ENCODE data around the gene TDO2.
"Not testable (repeated sequence)": the region's sequence is repeated elsewhere in the genome, so short reads cannot be mapped to it uniquely, and the experiment has no call there.

Gene TDO2

DNA sequence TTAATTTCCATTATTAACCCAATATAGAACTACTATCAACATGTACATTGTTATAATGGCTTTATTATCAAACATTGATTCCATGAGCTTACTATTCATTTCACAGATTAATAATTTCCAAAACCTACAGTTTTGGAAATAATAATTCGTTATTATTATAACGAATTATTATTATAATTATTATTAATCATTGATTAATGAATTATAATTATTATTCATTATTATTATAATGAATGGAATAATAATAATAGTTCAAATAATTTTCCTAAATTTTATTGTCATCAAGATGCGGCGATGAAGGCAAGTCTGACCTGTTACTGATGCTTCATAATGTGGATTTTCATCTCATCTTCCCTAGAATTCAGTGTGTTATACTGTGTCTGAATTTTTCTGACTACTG, 28.1 kb downstream of the TDO2 start:
- H3K9me2 ChIP-seq (replicated peaks; ENCODE audit: low read depth, low read length), result no peaks in the 10 kb centered on the region
- no peak overlapping the region for H3K9ac ChIP-seq (ENCODE audit: low read depth, low read length, poor library complexity, severe bottlenecking)
- H2AFZ ChIP-seq (ENCODE audit: low read length), result no peak overlapping the region
- no peak overlapping the region for H3K4me3 ChIP-seq (ENCODE audit: low read length, poor library complexity, severe bottlenecking)
- H3K79me2 ChIP-seq (ENCODE audit: insufficient read depth, low read length), result no peaks in the 10 kb centered on the region
- no peaks in the 10 kb centered on the region for H3K9me3 ChIP-seq (ENCODE audit: insufficient read depth, low read depth, low read length)
- TF ChIP-seq EZH2phosphoT487 (IDR thresholded peaks at IDR 0.05; ENCODE audit: borderline replicate concordance) (no peak), CTCF (conservative IDR thresholded peaks at IDR 0.05; ENCODE audit: low read length) (no peak)
- no peaks in the 10 kb centered on the region for H4K20me1 ChIP-seq (ENCODE audit: insufficient read depth, low read length, poor library complexity, severe bottlenecking)
- no peaks in the 10 kb centered on the region for H3K4me1 ChIP-seq (ENCODE audit: insufficient read depth, low read length, poor library complexity, severe bottlenecking)
- no peaks in the 10 kb centered on the region for H3K36me3 ChIP-seq (ENCODE audit: insufficient read depth, low read length)
- no peaks in the 10 kb centered on the region for H3K27me3 ChIP-seq (ENCODE audit: insufficient read depth, low read length, poor library complexity, severe bottlenecking)
- H3K4me2 ChIP-seq (ENCODE audit: low read depth, low read length, poor library complexity, severe bottlenecking), result no peak overlapping the region
- no peaks in the 10 kb centered on the region for H3F3A ChIP-seq (ENCODE audit: low read depth)

DNA sequence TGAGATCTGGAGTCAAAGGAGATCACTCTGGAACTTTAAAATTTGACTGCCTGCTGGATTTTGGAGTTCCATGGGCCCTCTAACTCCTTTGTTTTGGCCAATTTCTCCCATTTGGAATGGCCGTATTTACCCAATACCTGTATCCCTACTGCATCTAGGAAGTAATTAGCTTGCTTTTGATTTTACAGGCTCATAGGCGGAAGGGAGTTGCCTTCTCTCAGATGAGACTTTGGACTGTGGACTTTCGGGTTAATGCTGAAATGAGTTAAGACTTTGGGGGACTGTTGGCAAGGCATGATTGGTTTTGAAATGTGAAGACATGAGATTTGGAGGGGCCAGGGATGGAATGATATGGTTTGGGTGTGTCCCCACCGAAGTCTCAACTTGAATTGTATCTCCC, 31.1 kb downstream of the TDO2 start:
- H3K9me2 ChIP-seq (replicated peaks; ENCODE audit: low read depth, low read length); H3K4me1 ChIP-seq (ENCODE audit: insufficient read depth, low read length, poor library complexity, severe bottlenecking); H3K9me3 ChIP-seq (ENCODE audit: insufficient read depth, low read depth, low read length); H3K27me3 ChIP-seq (ENCODE audit: insufficient read depth, low read length, poor library complexity, severe bottlenecking); H2AFZ ChIP-seq (ENCODE audit: low read length); H3K9ac ChIP-seq (ENCODE audit: low read depth, low read length, poor library complexity, severe bottlenecking); H3K4me3 ChIP-seq (ENCODE audit: low read length, poor library complexity, severe bottlenecking); H3K79me2 ChIP-seq (ENCODE audit: insufficient read depth, low read length); H3F3A ChIP-seq (ENCODE audit: low read depth); H3K36me3 ChIP-seq (ENCODE audit: insufficient read depth, low read length); H3K4me2 ChIP-seq (ENCODE audit: low read depth, low read length, poor library complexity, severe bottlenecking); H4K20me1 ChIP-seq (ENCODE audit: insufficient read depth, low read length, poor library complexity, severe bottlenecking): not testable (repeated sequence)

- Histone ChIP-seq H3K4me1 (ENCODE audit: insufficient read depth, low read length, poor library complexity, severe bottlenecking) (no peaks in the 10 kb centered on the region), H3K9ac (ENCODE audit: low read depth, low read length, poor library complexity, severe bottlenecking) (no peak overlapping the region), H3K4me3 (ENCODE audit: low read length, poor library complexity, severe bottlenecking) (no peak overlapping the region), H3K27me3 (ENCODE audit: insufficient read depth, low read length, poor library complexity, severe bottlenecking) (no peaks in the 10 kb centered on the region), H3F3A (ENCODE audit: low read depth) (no peaks in the 10 kb centered on the region), H4K20me1 (ENCODE audit: insufficient read depth, low read length, poor library complexity, severe bottlenecking) (no peaks in the 10 kb centered on the region), H3K9me3 (ENCODE audit: insufficient read depth, low read depth, low read length) (no peaks in the 10 kb centered on the region), H3K4me2 (ENCODE audit: low read depth, low read length, poor library complexity, severe bottlenecking) (no peak overlapping the region), H3K36me3 (ENCODE audit: insufficient read depth, low read length) (no peaks in the 10 kb centered on the region), H3K79me2 (ENCODE audit: insufficient read depth, low read length) (no peaks in the 10 kb centered on the region), H2AFZ (ENCODE audit: low read length) (no peak overlapping the region), H3K9me2 (replicated peaks; ENCODE audit: low read depth, low read length) (no peaks in the 10 kb centered on the region)
- no peak for TF ChIP-seq CTCF (conservative IDR thresholded peaks at IDR 0.05; ENCODE audit: low read length)
- no peak for TF ChIP-seq EZH2phosphoT487 (IDR thresholded peaks at IDR 0.05; ENCODE audit: borderline replicate concordance)
Measured at GRCh38 chr4:155935389-155935986, 32.0 kb downstream of the TDO2 start.

GRCh38 chr4:155941085-155941790, 37.7 kb downstream of the TDO2 start:
- TF ChIP-seq EZH2phosphoT487 (IDR thresholded peaks at IDR 0.05; ENCODE audit: borderline replicate concordance), result no peak
- no peak for TF ChIP-seq CTCF (conservative IDR thresholded peaks at IDR 0.05; ENCODE audit: low read length)
- no peak overlapping the region for H3K9ac ChIP-seq (ENCODE audit: low read depth, low read length, poor library complexity, severe bottlenecking)
- H3K9me3 ChIP-seq (ENCODE audit: insufficient read depth, low read depth, low read length), result no peaks in the 10 kb centered on the region
- no peaks in the 10 kb centered on the region for H3K4me1 ChIP-seq (ENCODE audit: insufficient read depth, low read length, poor library complexity, severe bottlenecking)
- no peaks in the 10 kb centered on the region for H3K9me2 ChIP-seq (replicated peaks; ENCODE audit: low read depth, low read length)
- no peak overlapping the region for H3K4me2 ChIP-seq (ENCODE audit: low read depth, low read length, poor library complexity, severe bottlenecking)
- no peaks in the 10 kb centered on the region for H4K20me1 ChIP-seq (ENCODE audit: insufficient read depth, low read length, poor library complexity, severe bottlenecking)
- no peaks in the 10 kb centered on the region for H3K79me2 ChIP-seq (ENCODE audit: insufficient read depth, low read length)
- no peaks in the 10 kb centered on the region for H3K36me3 ChIP-seq (ENCODE audit: insufficient read depth, low read length)
- H3F3A ChIP-seq (ENCODE audit: low read depth), result no peaks in the 10 kb centered on the region
- H3K27me3 ChIP-seq (ENCODE audit: insufficient read depth, low read length, poor library complexity, severe bottlenecking), result no peaks in the 10 kb centered on the region
- H2AFZ ChIP-seq (ENCODE audit: low read length), result no peak overlapping the region
- no peak overlapping the region for H3K4me3 ChIP-seq (ENCODE audit: low read length, poor library complexity, severe bottlenecking)

Data from Loucy (cell line).